Epithelial cell of proximal tubule (primary cell): ENCODE measurements around the gene LARP7. TPM values are rescaled to one million over a fixed set of nuclear protein-coding genes. Genes with fewer than 3 reads are reported as not detected.
A peak's percentile ranks its signal among the peaks of the same experiment; 100 is the strongest.
"Not testable (repeated sequence)": the region's sequence is repeated elsewhere in the genome, so short reads cannot be mapped to it uniquely, and the experiment has no call there.

Experiments used
- DNase-seq: peaks from one replicate; pipeline ENCODE4 v3.0.0-alpha.2; 2011; ENCODE audit warnings: low read depth
- H3K4me3 ChIP-seq: 2 replicates; pipeline ENCODE4 v1.5.1; 2011; ENCODE audit warnings: low read depth, mild to moderate bottlenecking, low read length
- CTCF ChIP-seq: conservative IDR thresholded peaks from 2 replicates; pipeline ENCODE4 v1.5.1; 2012; ENCODE audit warnings: low read depth, mild to moderate bottlenecking, low read length
- total RNA-seq: library from RNA; depleted of rRNA; stranded (reverse); fragments of >200 nt; gene quantifications from 2 replicates; pipeline ENCODE4 v1.2.3, GENCODE V29; 2015

Gene LARP7
- total RNA-seq, 1 donor from 2014 or later = 31.8 TPM

GRCh38 chr4:112604589-112604988 lies 32.4 kb upstream of the LARP7 start:
- no peak overlapping the region for H3K4me3 ChIP-seq
- no peak for DNase-seq
- TF ChIP-seq CTCF = peak; percentile 86

- not testable (repeated sequence) for DNase-seq
Observed at GRCh38 chr4:112612814-112613213, 24.1 kb upstream of the LARP7 start.

GRCh38 chr4:112616984-112617383 lies 20.0 kb upstream of the LARP7 start:
- DNase-seq = no peak
- TF ChIP-seq CTCF = no peak
- H3K4me3 ChIP-seq = no peak overlapping the region

More at GRCh38 chr4:112612814-112613213, 24.1 kb upstream of the LARP7 start:
- H3K4me3 ChIP-seq = not testable (repeated sequence)

- TF ChIP-seq CTCF = no peak
- no peak for DNase-seq
- H3K4me3 ChIP-seq = no peak overlapping the region
Observed at GRCh38 chr4:112626228-112626627, 10.7 kb upstream of the LARP7 start.

GRCh38 chr4:112633477-112634235 lies 3.3 kb upstream of the LARP7 start:
- peak; percentile 60 for TF ChIP-seq CTCF
- DNase-seq = no peak
- H3K4me3 ChIP-seq = no peak overlapping the region

- peak overlapping the region; percentile 69 for H3K4me3 ChIP-seq
Observed at GRCh38 chr4:112637552-112637866, 566 bp downstream of the LARP7 start.

GRCh38 chr4:112642526-112642925 lies 5.6 kb downstream of the LARP7 start:
- no peak overlapping the region for H3K4me3 ChIP-seq
- no peak for DNase-seq
- no peak for TF ChIP-seq CTCF

More at GRCh38 chr4:112637552-112637866, 566 bp downstream of the LARP7 start:
- DNase-seq = no peak
- no peak for TF ChIP-seq CTCF

- DNase-seq, H3K4me3 ChIP-seq: not testable (repeated sequence)
Observed at GRCh38 chr4:112644595-112645535, 7.9 kb downstream of the LARP7 start.
